ENCODE results near the gene PATJ. TPM values are rescaled to one million over a fixed set of nuclear protein-coding genes. Genes with fewer than 3 reads are reported as not detected.

The PATJ gene
- total RNA-seq, 1 experiment from 2014 or later = 48.8 TPM

GRCh38 chr1:61776091-61776490 lies 33.8 kb downstream of the PATJ start:
- Histone ChIP-seq H3K9ac (ENCODE audit: low read length) (no peak overlapping the region), H3K9me2 (ENCODE audit: insufficient read depth) (no peaks in the 10 kb centered on the region), H3K79me2 (ENCODE audit: insufficient read depth, low read length) (no peaks in the 10 kb centered on the region), H3K4me2 (ENCODE audit: low read length) (no peak overlapping the region), H2AFZ (ENCODE audit: low read depth, low read length, poor library complexity, severe bottlenecking) (no peak overlapping the region), H3K4me1 (ENCODE audit: control insufficient read depth in 1 of 2, insufficient read depth in 2 of 2, low read length in 2 of 2) (no peaks in the 10 kb centered on the region), H3K27me3 (ENCODE audit: insufficient read depth, low read length) (no peaks in the 10 kb centered on the region), H3K4me3 (replicated peaks in 1 of 2; ENCODE audit: low read depth in 1 of 2, low read length in 2 of 2) (no peak overlapping the region), H3K36me3 (ENCODE audit: control insufficient read depth in 1 of 2, insufficient read depth in 2 of 2, low read length in 2 of 2) (no peaks in the 10 kb centered on the region; a peak in 1 of 4 replicates), H3K27ac (ENCODE audit: low read depth, low read length) (no peak overlapping the region), H4K20me1 (ENCODE audit: insufficient read depth) (no peaks in the 10 kb centered on the region), H3K9me3 (ENCODE audit: control insufficient read depth in 1 of 2, insufficient read depth in 1 of 2, low read depth in 1 of 2, low read length in 2 of 2) (no peaks in the 10 kb centered on the region)
- intact Hi-C loops (cut with micrococcal nuclease) = no loop called here
- DNase-seq (ENCODE audit: low read depth, low spot score) (no peak), ATAC-seq (no peak)
- RAD21 ChIA-PET (ENCODE audit: low non-redundant PET in 1 of 2, low total read pairs in 2 of 2, uncharacterized antibody in 2 of 2, unreplicated experiment in 2 of 2) = no interaction called here
- POLR2A ChIA-PET = no interaction called here
- no TSS peak for BruUV-seq (replicated peaks)
- TF ChIP-seq POLR2A (IDR thresholded peaks at IDR 0.05; ENCODE audit: borderline replicate concordance, extremely low read depth, insufficient read depth, insufficient read length) (no peak), JUND (IDR thresholded peaks at IDR 0.05) (no peak), EGR1 (IDR thresholded peaks at IDR 0.05; ENCODE audit: low read depth) (no peak), POLR2AphosphoS5 (IDR thresholded peaks at IDR 0.05; ENCODE audit: low read depth, low read length) (no peak), SRF (IDR thresholded peaks at IDR 0.05; ENCODE audit: low read depth) (no peak), ZFX (IDR thresholded peaks at IDR 0.05) (no peak), SIN3A (IDR thresholded peaks at IDR 0.05; ENCODE audit: low read depth) (no peak), TCF7L2 (IDR thresholded peaks at IDR 0.05; ENCODE audit: borderline replicate concordance, extremely low read depth, insufficient read depth, insufficient read length) (no peak), EZH2phosphoT487 (IDR thresholded peaks at IDR 0.05; ENCODE audit: borderline replicate concordance) (no peak), RAD21 (IDR thresholded peaks at IDR 0.05; ENCODE audit: low read depth) (no peak), REST (IDR thresholded peaks at IDR 0.05; ENCODE audit: low read depth) (no peak), CEBPB (IDR thresholded peaks at IDR 0.05; ENCODE audit: low read depth) (no peak), ATF3 (IDR thresholded peaks at IDR 0.05) (no peak), FOSL1 (IDR thresholded peaks at IDR 0.05; ENCODE audit: low read depth) (no peak), ZNF274 (IDR thresholded peaks at IDR 0.05; ENCODE audit: low read depth, low read length) (no peak), SP1 (IDR thresholded peaks at IDR 0.05; ENCODE audit: low read depth) (no peak), ELF1 (IDR thresholded peaks at IDR 0.05; ENCODE audit: borderline replicate concordance, low read depth) (no peak), EZH2 (IDR thresholded peaks at IDR 0.05) (no peak), ZBTB33 (IDR thresholded peaks at IDR 0.05; ENCODE audit: extremely low read depth, insufficient replicate concordance, low read length) (no peak)
- TF ChIP-seq, protein P1, sequence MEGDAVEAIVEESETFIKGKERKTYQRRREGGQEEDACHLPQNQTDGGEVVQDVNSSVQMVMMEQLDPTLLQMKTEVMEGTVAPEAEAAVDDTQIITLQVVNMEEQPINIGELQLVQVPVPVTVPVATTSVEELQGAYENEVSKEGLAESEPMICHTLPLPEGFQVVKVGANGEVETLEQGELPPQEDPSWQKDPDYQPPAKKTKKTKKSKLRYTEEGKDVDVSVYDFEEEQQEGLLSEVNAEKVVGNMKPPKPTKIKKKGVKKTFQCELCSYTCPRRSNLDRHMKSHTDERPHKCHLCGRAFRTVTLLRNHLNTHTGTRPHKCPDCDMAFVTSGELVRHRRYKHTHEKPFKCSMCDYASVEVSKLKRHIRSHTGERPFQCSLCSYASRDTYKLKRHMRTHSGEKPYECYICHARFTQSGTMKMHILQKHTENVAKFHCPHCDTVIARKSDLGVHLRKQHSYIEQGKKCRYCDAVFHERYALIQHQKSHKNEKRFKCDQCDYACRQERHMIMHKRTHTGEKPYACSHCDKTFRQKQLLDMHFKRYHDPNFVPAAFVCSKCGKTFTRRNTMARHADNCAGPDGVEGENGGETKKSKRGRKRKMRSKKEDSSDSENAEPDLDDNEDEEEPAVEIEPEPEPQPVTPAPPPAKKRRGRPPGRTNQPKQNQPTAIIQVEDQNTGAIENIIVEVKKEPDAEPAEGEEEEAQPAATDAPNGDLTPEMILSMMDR (IDR thresholded peaks at IDR 0.05 in 2 of 3, conservative IDR thresholded peaks at IDR 0.05 in 1 of 3; ENCODE audit: borderline replicate concordance in 1 of 3, insufficient read depth in 1 of 3, low read depth in 2 of 3, low read length in 2 of 3) = no peak
- CTCF ChIA-PET = no interaction called here
